SIG-M5 (cell line): ENCODE measurements around the gene TSHZ2.
"Not testable (repeated sequence)": the region's sequence is repeated elsewhere in the genome, so short reads cannot be mapped to it uniquely, and the experiment has no call there.

Experiments used
- DNase-seq: peaks from one replicate; lab custom pipeline; 2025; lab: John Stamatoyannopoulos, UW

TSHZ2 gene

GRCh38 chr20:53513489-53514298 is 541.5 kb downstream of the TSHZ2 start:
- DNase-seq = no peak

GRCh38 chr20:53515749-53516148 is 543.6 kb downstream of the TSHZ2 start:
- DNase-seq = no peak

GRCh38 chr20:53517146-53517545 is 545.0 kb downstream of the TSHZ2 start:
- no peak for DNase-seq

- DNase-seq = not testable (repeated sequence)
These were observed 549.3 kb downstream of the TSHZ2 start for GRCh38 chr20:53521421-53521820.

- DNase-seq = no peak
These were observed 549.9 kb downstream of the TSHZ2 start for GRCh38 chr20:53522026-53522425.

- DNase-seq = no peak
These were observed 550.5 kb downstream of the TSHZ2 start for GRCh38 chr20:53522696-53523095.

- not testable (repeated sequence) for DNase-seq
These were observed 551.5 kb downstream of the TSHZ2 start for GRCh38 chr20:53523615-53524014.

- no peak for DNase-seq
These were observed 552.6 kb downstream of the TSHZ2 start for GRCh38 chr20:53524589-53525312.

- DNase-seq = no peak
These were observed 555.0 kb downstream of the TSHZ2 start for GRCh38 chr20:53527196-53527595.

- no peak for DNase-seq
These were observed 557.5 kb downstream of the TSHZ2 start for GRCh38 chr20:53529658-53530057.

GRCh38 chr20:53530440-53530839 is 558.3 kb downstream of the TSHZ2 start:
- DNase-seq = no peak

GRCh38 chr20:53532654-53533312 is 560.6 kb downstream of the TSHZ2 start:
- not testable (repeated sequence) for DNase-seq

GRCh38 chr20:53533500-53533899 is 561.3 kb downstream of the TSHZ2 start:
- DNase-seq = no peak

GRCh38 chr20:53534037-53534436 is 561.9 kb downstream of the TSHZ2 start:
- no peak for DNase-seq

- DNase-seq = no peak
These were observed 563.7 kb downstream of the TSHZ2 start for GRCh38 chr20:53535878-53536277.

- not testable (repeated sequence) for DNase-seq
These were observed 564.2 kb downstream of the TSHZ2 start for GRCh38 chr20:53536382-53536781.

GRCh38 chr20:53539516-53539915 is 567.4 kb downstream of the TSHZ2 start:
- no peak for DNase-seq
